Mesendoderm (in vitro differentiated cells): Measurements from ENCODE around the gene CTNNA3.

Experiments used
- DNase-seq: peaks from one replicate; pipeline ENCODE4 v3.0.0; 2013
- H2AK5ac ChIP-seq: 2 replicates; pipeline ENCODE4 v1.6.1; 2013; ENCODE audit warnings: low read length, inconsistent platforms
- H2BK120ac ChIP-seq: 2 replicates; pipeline ENCODE4 v1.6.1; 2013; ENCODE audit warnings: low read depth, mild to moderate bottlenecking, low read length, moderate library complexity, mixed read lengths
- H2BK15ac ChIP-seq: replicated peaks from 2 replicates; pipeline ENCODE4 v1.6.1; 2013; ENCODE audit warnings: low read depth, mild to moderate bottlenecking, moderate library complexity
- H2BK5ac ChIP-seq: 2 replicates; pipeline ENCODE4 v1.6.1; 2013; ENCODE audit warnings: low read length, inconsistent platforms
- H3K18ac ChIP-seq: 2 replicates; pipeline ENCODE4 v1.6.1; 2013; ENCODE audit warnings: mild to moderate bottlenecking, low read length, mixed read lengths
- H3K23ac ChIP-seq: one replicate; pipeline ENCODE4 v1.6.1; 2013; ENCODE audit warnings: low read length
- H3K27ac ChIP-seq: 2 replicates; pipeline ENCODE4 v1.5.1; 2013; ENCODE audit warnings: low read depth, mild to moderate bottlenecking, inconsistent platforms, low read length, moderate library complexity
- H3K27me3 ChIP-seq: 2 replicates; pipeline ENCODE4 v1.6.1; 2013; ENCODE audit warnings: low read length, control low read depth, mild to moderate bottlenecking, inconsistent platforms; ENCODE audit not compliant: insufficient read depth, poor library complexity
- H3K36me3 ChIP-seq: 2 replicates; pipeline ENCODE4 v1.6.1; 2013; ENCODE audit warnings: low read length, inconsistent platforms; ENCODE audit not compliant: control insufficient read depth, insufficient read depth
- H3K4ac ChIP-seq: one replicate; pipeline ENCODE4 v1.6.1; 2013; ENCODE audit warnings: low read depth, mild to moderate bottlenecking, low read length, moderate library complexity
- H3K4me1 ChIP-seq: 2 replicates; pipeline ENCODE4 v1.6.1; 2013; ENCODE audit warnings: low read depth, low read length, inconsistent platforms; ENCODE audit not compliant: control insufficient read depth
- H3K4me2 ChIP-seq: 2 replicates; pipeline ENCODE4 v1.6.1; 2013; ENCODE audit warnings: low read length
- H3K4me3 ChIP-seq: 2 replicates; pipeline ENCODE4 v1.5.1; 2013; ENCODE audit warnings: mild to moderate bottlenecking, low read length
- H3K56ac ChIP-seq: one replicate; pipeline ENCODE4 v1.6.1; 2013; ENCODE audit warnings: low read length
- H3K79me1 ChIP-seq: 2 replicates; pipeline ENCODE4 v1.6.1; 2013; ENCODE audit warnings: low read length, inconsistent platforms
- H3K79me2 ChIP-seq: 2 replicates; pipeline ENCODE4 v1.6.1; 2013; ENCODE audit warnings: mild to moderate bottlenecking, low read length; ENCODE audit not compliant: control insufficient read depth, insufficient read depth
- H3K9ac ChIP-seq: 2 replicates; pipeline ENCODE4 v1.6.1; 2013; ENCODE audit warnings: low read length, inconsistent platforms
- H4K5ac ChIP-seq: one replicate; pipeline ENCODE4 v1.6.1; 2013; ENCODE audit warnings: low read length
- H4K8ac ChIP-seq: one replicate; pipeline ENCODE4 v1.6.1; 2013; ENCODE audit warnings: low read depth, mild to moderate bottlenecking, control low read depth, low read length, moderate library complexity
- WGBS: extraction: QIAGEN DNeasy Blood & Tissue Kit; methylation state at CpG from one replicate; pipeline ENCODE4 v1.1.7; 2013; ENCODE audit warnings: low lambda C conversion rate, missing lambda C conversion rate; ENCODE audit not compliant: insufficient coverage; ENCODE audit errors: extremely low coverage; 5-methylcytosine and 5-hydroxymethylcytosine counted together

The CTNNA3 gene

DNA sequence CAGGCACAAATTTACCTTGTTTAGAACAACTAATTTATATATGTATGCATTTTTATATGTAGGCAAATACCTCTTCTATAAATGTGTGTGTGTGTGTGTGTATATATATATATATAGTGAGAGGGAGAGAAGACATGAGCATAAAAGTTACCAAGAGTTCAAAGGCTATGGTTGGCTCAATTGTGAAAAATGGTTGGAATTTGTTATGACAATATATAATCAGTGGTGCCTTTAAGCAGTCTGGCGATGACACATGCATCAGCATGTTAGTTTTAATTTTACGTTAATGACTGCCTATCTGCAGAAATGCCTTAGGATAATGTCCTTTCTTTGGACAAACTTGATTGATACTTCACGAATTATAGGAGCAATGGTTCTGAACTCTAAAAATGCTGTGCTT lies 1750.9 kb downstream of the CTNNA3 start:
- Histone ChIP-seq H3K79me2 (no peaks in the 10 kb centered on the region), H3K27me3 (no peaks in the 10 kb centered on the region), H2BK15ac (no peak overlapping the region), H3K4ac (no peak overlapping the region), H3K9ac (no peak overlapping the region), H4K5ac (no peak overlapping the region), H2AK5ac (no peak overlapping the region), H3K4me3 (no peak overlapping the region), H4K8ac (no peak overlapping the region), H3K18ac (no peak overlapping the region), H2BK120ac (no peak overlapping the region), H3K27ac (no peak overlapping the region), H3K56ac (no peak overlapping the region), H2BK5ac (no peak overlapping the region), H3K4me2 (no peak overlapping the region), H3K79me1 (no peaks in the 10 kb centered on the region), H3K36me3 (no peaks in the 10 kb centered on the region), H3K4me1 (no peaks in the 10 kb centered on the region), H3K23ac (no peak overlapping the region)
- no CpG with 5 or more reads among the region's 3 CpGs for WGBS
- DNase-seq: no peak

DNA sequence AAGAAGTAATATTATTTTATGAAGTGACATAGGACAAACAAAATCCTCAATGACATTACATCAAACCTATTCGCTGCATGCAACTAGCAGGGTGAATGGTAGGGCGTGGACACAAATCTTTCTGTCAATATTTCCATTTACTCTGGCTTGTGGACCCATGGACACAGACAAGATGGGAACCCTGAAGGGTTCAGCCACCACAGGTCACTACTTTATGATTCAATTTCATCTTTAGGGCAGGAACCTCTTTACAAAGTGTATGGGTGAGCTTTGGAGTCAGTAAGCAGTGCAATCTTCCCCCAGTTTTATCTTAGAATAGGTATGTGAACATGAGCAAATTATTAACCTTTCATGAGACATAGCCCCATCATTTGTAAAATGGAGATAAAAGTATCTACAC lies 1752.5 kb downstream of the CTNNA3 start:
- Histone ChIP-seq H3K27ac (no peak overlapping the region), H3K79me1 (no peaks in the 10 kb centered on the region), H4K8ac (no peak overlapping the region), H3K18ac (no peak overlapping the region), H3K4me1 (no peaks in the 10 kb centered on the region), H3K56ac (no peak overlapping the region), H2BK15ac (no peak overlapping the region), H3K4me2 (no peak overlapping the region), H3K36me3 (no peaks in the 10 kb centered on the region), H3K4ac (no peak overlapping the region), H3K23ac (no peak overlapping the region), H2BK5ac (no peak overlapping the region), H3K9ac (no peak overlapping the region), H3K79me2 (no peaks in the 10 kb centered on the region), H3K27me3 (no peaks in the 10 kb centered on the region), H2AK5ac (no peak overlapping the region), H2BK120ac (no peak overlapping the region), H3K4me3 (no peak overlapping the region), H4K5ac (no peak overlapping the region)
- DNase-seq: no peak
- WGBS: no CpG with 5 or more reads among the region's 2 CpGs

DNA sequence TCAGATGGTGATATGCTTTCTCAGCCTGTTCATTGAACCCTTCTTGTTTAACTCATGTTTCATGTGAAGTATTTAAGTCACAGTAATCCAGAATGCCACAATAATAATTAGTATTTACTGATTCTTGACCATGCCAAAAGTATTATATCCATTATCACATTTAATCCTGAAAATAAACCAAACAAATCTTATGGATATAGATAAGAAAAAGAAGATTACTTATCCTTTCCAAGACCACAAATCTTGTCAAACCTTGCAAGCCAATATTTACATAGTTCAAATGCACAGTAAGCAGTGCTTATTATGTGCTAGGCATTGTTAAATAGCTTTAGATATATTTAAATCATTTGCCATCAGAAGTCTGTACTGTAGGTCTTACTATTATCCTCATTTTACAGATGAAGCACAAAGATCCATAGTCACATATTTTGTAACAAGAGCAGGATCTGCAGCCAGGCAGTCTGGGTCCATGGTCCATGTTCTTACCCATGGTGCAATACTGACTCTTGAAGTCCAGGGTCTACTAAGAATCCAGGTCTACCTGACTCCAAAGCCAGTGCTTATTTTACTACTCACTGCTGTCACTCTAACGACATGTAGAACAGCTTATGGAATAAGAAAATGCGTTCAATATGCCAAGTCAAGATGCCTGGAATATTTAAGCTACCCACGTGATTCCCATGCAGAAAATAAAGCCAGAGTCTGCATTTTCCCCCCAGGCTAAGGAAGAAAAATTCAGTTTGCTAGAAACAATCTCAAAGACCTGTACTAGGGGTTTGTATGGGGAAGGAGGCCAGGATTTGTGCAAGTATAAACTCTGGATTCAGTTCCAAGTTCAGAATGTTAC lies 1755.0 kb downstream of the CTNNA3 start:
- no peak for DNase-seq
- Histone ChIP-seq H3K79me2 (no peaks in the 10 kb centered on the region), H3K27me3 (no peaks in the 10 kb centered on the region), H3K23ac (no peak overlapping the region), H2BK120ac (no peak overlapping the region), H3K4me1 (no peaks in the 10 kb centered on the region), H3K9ac (no peak overlapping the region), H3K56ac (no peak overlapping the region), H3K18ac (no peak overlapping the region), H3K4me2 (no peak overlapping the region), H4K5ac (no peak overlapping the region), H3K27ac (no peak overlapping the region), H3K79me1 (no peaks in the 10 kb centered on the region), H3K36me3 (no peaks in the 10 kb centered on the region), H3K4ac (no peak overlapping the region), H2BK15ac (no peak overlapping the region), H2AK5ac (no peak overlapping the region), H4K8ac (no peak overlapping the region), H2BK5ac (no peak overlapping the region), H3K4me3 (no peak overlapping the region)
- WGBS: no CpG with 5 or more reads among the region's 3 CpGs

DNA sequence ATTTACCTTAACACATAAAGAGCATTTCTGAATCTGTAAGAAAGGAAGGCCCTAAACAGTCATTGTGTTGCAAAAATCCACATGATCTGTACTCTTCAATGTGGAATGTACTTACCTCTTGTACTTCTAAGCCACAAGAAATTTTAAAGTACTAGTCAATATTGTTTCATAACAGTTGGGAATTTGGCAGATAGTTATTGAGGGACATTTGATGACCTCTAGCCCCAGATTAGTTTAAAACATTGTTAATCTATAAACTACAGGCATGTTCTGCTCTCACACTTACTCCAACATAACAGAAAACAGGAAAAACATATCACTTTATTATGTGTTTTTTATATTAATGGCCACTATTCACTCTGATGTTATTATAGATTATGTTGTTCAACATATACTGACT lies 1755.9 kb downstream of the CTNNA3 start:
- Histone ChIP-seq H3K79me2 (no peaks in the 10 kb centered on the region), H3K4me2 (no peak overlapping the region), H3K4me3 (no peak overlapping the region), H3K23ac (no peak overlapping the region), H3K18ac (no peak overlapping the region), H4K5ac (no peak overlapping the region), H3K9ac (no peak overlapping the region), H2BK15ac (no peak overlapping the region), H3K27me3 (no peaks in the 10 kb centered on the region), H2BK5ac (no peak overlapping the region), H3K79me1 (no peaks in the 10 kb centered on the region), H3K27ac (no peak overlapping the region), H3K4me1 (no peaks in the 10 kb centered on the region), H3K36me3 (no peaks in the 10 kb centered on the region), H3K4ac (no peak overlapping the region), H2AK5ac (no peak overlapping the region), H4K8ac (no peak overlapping the region), H2BK120ac (no peak overlapping the region), H3K56ac (no peak overlapping the region)
- DNase-seq: no peak

DNA sequence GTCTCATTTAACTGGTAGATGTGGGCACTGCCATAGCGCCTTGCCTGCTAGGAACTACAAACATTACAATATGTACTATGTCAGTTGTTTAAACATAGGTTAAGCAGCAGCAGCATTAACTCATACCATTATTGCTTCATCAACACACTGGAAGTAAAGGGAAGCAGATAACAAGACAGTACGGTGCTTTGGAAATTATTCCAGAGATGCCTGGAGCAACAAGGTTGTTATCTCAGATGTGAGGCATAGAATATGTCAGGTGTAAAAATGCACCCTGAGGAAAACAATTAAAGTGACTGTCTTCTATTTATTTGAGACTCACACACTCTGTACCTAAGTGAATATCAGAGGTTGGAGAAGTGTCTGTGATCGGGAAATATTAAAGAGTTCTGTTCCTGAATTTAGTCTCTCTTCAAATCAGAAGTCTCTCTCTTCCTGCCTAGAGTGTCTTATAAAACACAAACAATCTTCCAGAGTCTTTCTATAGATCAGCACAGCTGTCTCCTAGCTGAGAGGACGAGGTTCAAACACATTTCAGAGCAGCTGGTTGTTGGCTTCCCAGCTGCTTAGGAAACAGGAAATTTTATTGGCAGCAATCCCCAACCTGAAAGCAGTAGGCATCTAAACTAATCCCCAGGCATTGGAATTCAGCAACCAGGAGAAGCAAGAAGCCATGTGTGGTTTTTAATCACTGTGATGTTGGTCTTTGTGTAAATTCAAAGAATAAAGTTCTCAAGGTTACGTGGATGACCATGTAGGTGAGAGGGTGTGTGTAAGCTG lies 1764.5 kb downstream of the CTNNA3 start:
- Histone ChIP-seq H3K4ac (no peak overlapping the region), H3K4me3 (no peak overlapping the region), H2AK5ac (no peak overlapping the region), H2BK120ac (no peak overlapping the region), H3K79me1 (no peaks in the 10 kb centered on the region), H2BK5ac (no peak overlapping the region), H3K23ac (no peak overlapping the region), H3K27me3 (no peaks in the 10 kb centered on the region), H3K18ac (peak overlapping the region; percentile 28), H3K27ac (no peak overlapping the region), H3K9ac (no peak overlapping the region), H3K36me3 (no peaks in the 10 kb centered on the region), H3K56ac (no peak overlapping the region), H4K5ac (no peak overlapping the region), H3K4me1 (no peaks in the 10 kb centered on the region), H2BK15ac (no peak overlapping the region), H4K8ac (no peak overlapping the region), H3K4me2 (no peak overlapping the region), H3K79me2 (no peaks in the 10 kb centered on the region)
- no peak for DNase-seq
- no CpG with 5 or more reads among the region's 5 CpGs for WGBS
